SK-N-SH treated with all-trans-retinoic acid at 6 μM for 48 hours (cell line): Measurements from ENCODE around the gene DGKG.

Source experiments
- ATAC-seq: fragments of 200-7000 bp; cut with Tn5 transposase; 3 replicates; pipeline ENCODE4 v1.9.1; 2020; ENCODE audit warnings: mild to moderate bottlenecking, moderate library complexity
- ARNTL ChIP-seq: fragments of 450-650 bp; formaldehyde crosslinking; IDR thresholded peaks from 2 replicates; pipeline ENCODE4 v1.5.0; 2020; ENCODE audit warnings: low read depth, mild to moderate bottlenecking, moderate library complexity, borderline replicate concordance
- BACH2 ChIP-seq: fragments of 250-450 bp; sonication (Bioruptor Pico); IDR thresholded peaks from 2 replicates; pipeline ENCODE4 v1.9.0; 2021; ENCODE audit warnings: mild to moderate bottlenecking, borderline replicate concordance
- CSDC2 ChIP-seq: fragments of 250-450 bp; sonication (Bioruptor Pico); IDR thresholded peaks from 2 replicates; pipeline ENCODE4 v1.5.0; 2020; ENCODE audit warnings: mild to moderate bottlenecking, moderate library complexity
- ESRRG ChIP-seq: fragments of 250-450 bp; sonication (Bioruptor Pico); IDR thresholded peaks from 2 replicates; pipeline ENCODE4 v1.6.1; 2021; ENCODE audit warnings: mild to moderate bottlenecking
- ISL1 ChIP-seq: fragments of 250-450 bp; sonication (Bioruptor Pico); IDR thresholded peaks from 2 replicates; pipeline ENCODE4 v2.1.2; 2022; ENCODE audit warnings: mild to moderate bottlenecking, moderate library complexity
- OSR1 ChIP-seq: fragments of 250-450 bp; sonication (Bioruptor Pico); IDR thresholded peaks from 2 replicates; pipeline ENCODE4 v1.8.0; 2022; ENCODE audit warnings: moderate library complexity, mild to moderate bottlenecking, inconsistent platforms
- PPARA ChIP-seq: fragments of 250-450 bp; sonication (Bioruptor Pico); IDR thresholded peaks from 2 replicates; pipeline ENCODE4 v1.5.0; 2020; ENCODE audit warnings: mild to moderate bottlenecking, borderline replicate concordance
- RARB ChIP-seq: fragments of 250-450 bp; sonication (Bioruptor Pico); IDR thresholded peaks from 2 replicates; pipeline ENCODE4 v1.8.0; 2021; ENCODE audit warnings: mild to moderate bottlenecking, moderate library complexity
- SNAI2 ChIP-seq: fragments of 250-450 bp; sonication (Bioruptor Pico); IDR thresholded peaks from 2 replicates; pipeline ENCODE4 v1.5.0; 2020; ENCODE audit warnings: mild to moderate bottlenecking, moderate library complexity
- TCF4 ChIP-seq: fragments of 250-450 bp; sonication (Bioruptor Pico); IDR thresholded peaks from 2 replicates; pipeline ENCODE4 v1.8.0; 2021; ENCODE audit warnings: mild to moderate bottlenecking, moderate library complexity, borderline replicate concordance
- TOX ChIP-seq: fragments of 250-450 bp; sonication (Bioruptor Pico); IDR thresholded peaks from 2 replicates; pipeline ENCODE4 v1.8.0; 2021; ENCODE audit warnings: mild to moderate bottlenecking, moderate library complexity, borderline replicate concordance
- ZC3H10 ChIP-seq: fragments of 250-450 bp; sonication (Bioruptor Pico); IDR thresholded peaks from 2 replicates; pipeline ENCODE4 v1.5.1; 2021; ENCODE audit warnings: mild to moderate bottlenecking, moderate library complexity
- ZFP3 ChIP-seq: fragments of 250-450 bp; sonication (Bioruptor Pico); IDR thresholded peaks from 2 replicates; pipeline ENCODE4 v1.5.0; 2020; ENCODE audit warnings: mild to moderate bottlenecking, moderate library complexity
- ZFP30 ChIP-seq: fragments of 450-650 bp; formaldehyde crosslinking; IDR thresholded peaks from 2 replicates; pipeline ENCODE4 v1.5.0; 2022; ENCODE audit warnings: mild to moderate bottlenecking, moderate library complexity
- ZNF565 ChIP-seq: fragments of 450-650 bp; formaldehyde crosslinking; conservative IDR thresholded peaks from 2 replicates; pipeline ENCODE4 v1.5.0; 2020; ENCODE audit warnings: low read depth, mild to moderate bottlenecking, moderate library complexity
- ZNF70 ChIP-seq: fragments of 450-650 bp; formaldehyde crosslinking; IDR thresholded peaks from 2 replicates; pipeline ENCODE4 v1.5.0; 2020; ENCODE audit warnings: mild to moderate bottlenecking, moderate library complexity
- ZNF8 ChIP-seq: fragments of 450-650 bp; formaldehyde crosslinking; IDR thresholded peaks from 2 replicates; pipeline ENCODE4 v1.5.0; 2020; ENCODE audit warnings: mild to moderate bottlenecking, moderate library complexity
- TF ChIP-seq, protein P1 (sequence below): fragments of 250-450 bp; sonication (Bioruptor Pico); IDR thresholded peaks from 2 replicates; pipeline ENCODE4 v1.5.0; 2020; ENCODE audit warnings: mild to moderate bottlenecking, moderate library complexity
- TF ChIP-seq, protein P2 (sequence below): fragments of 250-450 bp; sonication (Bioruptor Pico); IDR thresholded peaks from 2 replicates; pipeline ENCODE4 v1.5.1; 2020; ENCODE audit warnings: low read depth, mild to moderate bottlenecking, moderate library complexity
- TF ChIP-seq, protein P3 (sequence below): fragments of 250-450 bp; sonication (Bioruptor Pico); IDR thresholded peaks from 2 replicates; pipeline ENCODE4 v1.5.1; 2021; ENCODE audit warnings: mild to moderate bottlenecking, moderate library complexity
- TF ChIP-seq, protein P4 (sequence below): fragments of 250-450 bp; sonication (Bioruptor Pico); IDR thresholded peaks from 2 replicates; pipeline ENCODE4 v1.8.0; 2020; ENCODE audit warnings: mild to moderate bottlenecking, moderate library complexity, borderline replicate concordance
- TF ChIP-seq, protein P5 (sequence below): fragments of 250-450 bp; sonication (Bioruptor Pico); IDR thresholded peaks from 2 replicates; pipeline ENCODE4 v1.8.0; 2021; ENCODE audit warnings: low read depth, mild to moderate bottlenecking, moderate library complexity, borderline replicate concordance

The DGKG gene

DNA sequence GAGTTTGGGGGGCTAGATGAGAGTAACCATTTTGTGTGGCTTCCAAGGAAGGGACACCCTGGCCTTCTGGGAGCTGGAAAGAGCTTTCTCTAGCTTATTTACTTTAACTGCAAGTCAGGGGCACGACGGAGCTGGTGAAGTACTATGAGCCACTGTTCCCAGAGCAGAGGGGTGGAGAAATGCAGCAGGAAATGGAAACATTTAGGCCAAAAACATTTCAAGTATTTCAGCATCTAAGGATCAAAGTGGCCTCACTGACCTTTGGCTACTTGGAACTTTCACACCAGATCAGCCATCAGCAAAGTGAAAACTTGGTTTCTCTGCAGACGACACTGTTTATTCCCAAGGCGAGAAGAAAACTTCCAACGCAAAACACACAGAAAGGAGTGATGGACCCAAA, 7.9 kb downstream of the DGKG start:
- TF ChIP-seq TCF4 (CRISPR knock-in tag): no peak
- TF ChIP-seq, protein P1, sequence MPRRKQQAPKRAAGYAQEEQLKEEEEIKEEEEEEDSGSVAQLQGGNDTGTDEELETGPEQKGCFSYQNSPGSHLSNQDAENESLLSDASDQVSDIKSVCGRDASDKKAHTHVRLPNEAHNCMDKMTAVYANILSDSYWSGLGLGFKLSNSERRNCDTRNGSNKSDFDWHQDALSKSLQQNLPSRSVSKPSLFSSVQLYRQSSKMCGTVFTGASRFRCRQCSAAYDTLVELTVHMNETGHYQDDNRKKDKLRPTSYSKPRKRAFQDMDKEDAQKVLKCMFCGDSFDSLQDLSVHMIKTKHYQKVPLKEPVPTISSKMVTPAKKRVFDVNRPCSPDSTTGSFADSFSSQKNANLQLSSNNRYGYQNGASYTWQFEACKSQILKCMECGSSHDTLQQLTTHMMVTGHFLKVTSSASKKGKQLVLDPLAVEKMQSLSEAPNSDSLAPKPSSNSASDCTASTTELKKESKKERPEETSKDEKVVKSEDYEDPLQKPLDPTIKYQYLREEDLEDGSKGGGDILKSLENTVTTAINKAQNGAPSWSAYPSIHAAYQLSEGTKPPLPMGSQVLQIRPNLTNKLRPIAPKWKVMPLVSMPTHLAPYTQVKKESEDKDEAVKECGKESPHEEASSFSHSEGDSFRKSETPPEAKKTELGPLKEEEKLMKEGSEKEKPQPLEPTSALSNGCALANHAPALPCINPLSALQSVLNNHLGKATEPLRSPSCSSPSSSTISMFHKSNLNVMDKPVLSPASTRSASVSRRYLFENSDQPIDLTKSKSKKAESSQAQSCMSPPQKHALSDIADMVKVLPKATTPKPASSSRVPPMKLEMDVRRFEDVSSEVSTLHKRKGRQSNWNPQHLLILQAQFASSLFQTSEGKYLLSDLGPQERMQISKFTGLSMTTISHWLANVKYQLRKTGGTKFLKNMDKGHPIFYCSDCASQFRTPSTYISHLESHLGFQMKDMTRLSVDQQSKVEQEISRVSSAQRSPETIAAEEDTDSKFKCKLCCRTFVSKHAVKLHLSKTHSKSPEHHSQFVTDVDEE: no peak
- no peak for TF ChIP-seq RARB
- TF ChIP-seq, protein P2, sequence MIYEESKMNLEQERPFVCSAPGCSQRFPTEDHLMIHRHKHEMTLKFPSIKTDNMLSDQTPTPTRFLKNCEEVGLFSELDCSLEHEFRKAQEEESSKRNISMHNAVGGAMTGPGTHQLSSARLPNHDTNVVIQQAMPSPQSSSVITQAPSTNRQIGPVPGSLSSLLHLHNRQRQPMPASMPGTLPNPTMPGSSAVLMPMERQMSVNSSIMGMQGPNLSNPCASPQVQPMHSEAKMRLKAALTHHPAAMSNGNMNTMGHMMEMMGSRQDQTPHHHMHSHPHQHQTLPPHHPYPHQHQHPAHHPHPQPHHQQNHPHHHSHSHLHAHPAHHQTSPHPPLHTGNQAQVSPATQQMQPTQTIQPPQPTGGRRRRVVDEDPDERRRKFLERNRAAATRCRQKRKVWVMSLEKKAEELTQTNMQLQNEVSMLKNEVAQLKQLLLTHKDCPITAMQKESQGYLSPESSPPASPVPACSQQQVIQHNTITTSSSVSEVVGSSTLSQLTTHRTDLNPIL (CRISPR knock-in tag): no peak
- no peak for TF ChIP-seq ESRRG (CRISPR knock-in tag)
- TF ChIP-seq ARNTL (CRISPR knock-in tag): no peak
- TF ChIP-seq PPARA (CRISPR knock-in tag): no peak
- TF ChIP-seq, protein P3, sequence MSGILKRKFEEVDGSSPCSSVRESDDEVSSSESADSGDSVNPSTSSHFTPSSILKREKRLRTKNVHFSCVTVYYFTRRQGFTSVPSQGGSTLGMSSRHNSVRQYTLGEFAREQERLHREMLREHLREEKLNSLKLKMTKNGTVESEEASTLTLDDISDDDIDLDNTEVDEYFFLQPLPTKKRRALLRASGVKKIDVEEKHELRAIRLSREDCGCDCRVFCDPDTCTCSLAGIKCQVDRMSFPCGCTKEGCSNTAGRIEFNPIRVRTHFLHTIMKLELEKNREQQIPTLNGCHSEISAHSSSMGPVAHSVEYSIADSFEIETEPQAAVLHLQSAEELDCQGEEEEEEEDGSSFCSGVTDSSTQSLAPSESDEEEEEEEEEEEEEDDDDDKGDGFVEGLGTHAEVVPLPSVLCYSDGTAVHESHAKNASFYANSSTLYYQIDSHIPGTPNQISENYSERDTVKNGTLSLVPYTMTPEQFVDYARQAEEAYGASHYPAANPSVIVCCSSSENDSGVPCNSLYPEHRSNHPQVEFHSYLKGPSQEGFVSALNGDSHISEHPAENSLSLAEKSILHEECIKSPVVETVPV (CRISPR knock-in tag): no peak
- TF ChIP-seq BACH2 (CRISPR knock-in tag): no peak
- TF ChIP-seq, protein P4, sequence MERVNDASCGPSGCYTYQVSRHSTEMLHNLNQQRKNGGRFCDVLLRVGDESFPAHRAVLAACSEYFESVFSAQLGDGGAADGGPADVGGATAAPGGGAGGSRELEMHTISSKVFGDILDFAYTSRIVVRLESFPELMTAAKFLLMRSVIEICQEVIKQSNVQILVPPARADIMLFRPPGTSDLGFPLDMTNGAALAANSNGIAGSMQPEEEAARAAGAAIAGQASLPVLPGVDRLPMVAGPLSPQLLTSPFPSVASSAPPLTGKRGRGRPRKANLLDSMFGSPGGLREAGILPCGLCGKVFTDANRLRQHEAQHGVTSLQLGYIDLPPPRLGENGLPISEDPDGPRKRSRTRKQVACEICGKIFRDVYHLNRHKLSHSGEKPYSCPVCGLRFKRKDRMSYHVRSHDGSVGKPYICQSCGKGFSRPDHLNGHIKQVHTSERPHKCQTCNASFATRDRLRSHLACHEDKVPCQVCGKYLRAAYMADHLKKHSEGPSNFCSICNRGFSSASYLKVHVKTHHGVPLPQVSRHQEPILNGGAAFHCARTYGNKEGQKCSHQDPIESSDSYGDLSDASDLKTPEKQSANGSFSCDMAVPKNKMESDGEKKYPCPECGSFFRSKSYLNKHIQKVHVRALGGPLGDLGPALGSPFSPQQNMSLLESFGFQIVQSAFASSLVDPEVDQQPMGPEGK (CRISPR knock-in tag): no peak
- TF ChIP-seq ZNF565: no peak
- TF ChIP-seq, protein P5, sequence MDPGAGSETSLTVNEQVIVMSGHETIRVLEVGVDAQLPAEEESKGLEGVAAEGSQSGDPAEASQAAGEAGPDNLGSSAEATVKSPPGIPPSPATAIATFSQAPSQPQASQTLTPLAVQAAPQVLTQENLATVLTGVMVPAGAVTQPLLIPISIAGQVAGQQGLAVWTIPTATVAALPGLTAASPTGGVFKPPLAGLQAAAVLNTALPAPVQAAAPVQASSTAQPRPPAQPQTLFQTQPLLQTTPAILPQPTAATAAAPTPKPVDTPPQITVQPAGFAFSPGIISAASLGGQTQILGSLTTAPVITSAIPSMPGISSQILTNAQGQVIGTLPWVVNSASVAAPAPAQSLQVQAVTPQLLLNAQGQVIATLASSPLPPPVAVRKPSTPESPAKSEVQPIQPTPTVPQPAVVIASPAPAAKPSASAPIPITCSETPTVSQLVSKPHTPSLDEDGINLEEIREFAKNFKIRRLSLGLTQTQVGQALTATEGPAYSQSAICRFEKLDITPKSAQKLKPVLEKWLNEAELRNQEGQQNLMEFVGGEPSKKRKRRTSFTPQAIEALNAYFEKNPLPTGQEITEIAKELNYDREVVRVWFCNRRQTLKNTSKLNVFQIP (CRISPR knock-in tag): no peak
- TF ChIP-seq CSDC2: no peak
- no peak for TF ChIP-seq ZNF8 (CRISPR knock-in tag)
- no peak for TF ChIP-seq SNAI2 (CRISPR knock-in tag)
- TF ChIP-seq OSR1 (CRISPR knock-in tag): no peak
- no peak for TF ChIP-seq ISL1
- TF ChIP-seq ZNF70 (CRISPR knock-in tag): no peak
- TF ChIP-seq ZFP3: no peak
- no peak for ATAC-seq

DNA sequence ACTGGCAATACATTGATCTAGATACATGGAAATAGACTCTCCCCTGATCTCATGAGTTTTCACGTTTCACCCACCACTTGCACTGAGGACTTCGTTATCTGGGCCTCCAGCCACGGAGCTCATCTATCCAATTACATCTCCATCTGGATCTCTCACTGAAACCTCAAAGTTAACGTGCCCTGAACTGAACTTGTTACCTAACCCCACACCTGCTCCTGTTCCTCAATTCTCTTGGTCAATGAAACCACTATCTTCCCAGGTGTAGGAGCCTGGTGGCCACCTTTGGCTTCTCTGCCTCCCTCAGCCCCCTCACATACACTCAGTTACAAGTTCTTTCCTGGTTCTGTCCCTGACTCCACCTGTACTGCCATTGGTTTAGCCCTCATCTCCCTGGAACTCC, 9.7 kb downstream of the DGKG start:
- TF ChIP-seq ARNTL (CRISPR knock-in tag) (no peak), PPARA (CRISPR knock-in tag) (no peak), ISL1 (no peak), BACH2 (CRISPR knock-in tag) (no peak), TOX (CRISPR knock-in tag) (no peak), ZC3H10 (CRISPR knock-in tag) (no peak), ZFP3 (no peak), ZFP30 (no peak), SNAI2 (CRISPR knock-in tag) (no peak)
- TF ChIP-seq, protein P1: no peak
- TF ChIP-seq, protein P4 (CRISPR knock-in tag): no peak
- no peak for ATAC-seq
